H1 (cell line): ENCODE measurements around the gene TLR2. TPM values are rescaled to one million over a fixed set of nuclear protein-coding genes. Genes with fewer than 3 reads are reported as not detected.

Experiments
- CTCF ChIA-PET: fragments of 300-600 bp; sonication (Branson Sonifier 250); formaldehyde crosslinking; loops from one replicate; lab custom pipeline; 2021; ENCODE audit not compliant: partially characterized antibody; lab: Charles Lee
- POLR2A ChIA-PET: fragments of 300-600 bp; sonication (Branson Sonifier 250); formaldehyde crosslinking; loops from one replicate; lab custom pipeline; 2021; ENCODE audit warnings: inconsistent platforms; ENCODE audit not compliant: partially characterized antibody; lab: Charles Lee
- DNase-seq, 2 experiments: peaks; one replicate each; pipeline versions ENCODE4 v3.0.0 to v3.0.0-alpha.2; 2010 to 2022; ENCODE audit warnings: low spot score in 2 of 2, low read depth in 1 of 2, mixed read lengths in 1 of 2
- FAIRE-seq: peaks from 2 replicates; lab custom pipeline; 2011; peaks lifted over from hg19 to GRCh38; lab: Jason Lieb, UNC
- H2AFZ ChIP-seq: 2 replicates; pipeline ENCODE4 v1.8.1; 2012; ENCODE audit warnings: low read length, inconsistent platforms
- H2AK5ac ChIP-seq: 2 replicates; pipeline ENCODE4 v1.6.1; 2013; ENCODE audit warnings: low read depth, low read length
- H2BK120ac ChIP-seq: replicated peaks from 2 replicates; pipeline ENCODE3; 2013; ENCODE audit warnings: low read depth, low read length, inconsistent platforms
- H2BK12ac ChIP-seq: 2 replicates; pipeline ENCODE4 v1.6.1; 2013; ENCODE audit warnings: low read depth, low read length
- H2BK15ac ChIP-seq: 2 replicates; pipeline ENCODE4 v1.6.1; 2013; ENCODE audit warnings: low read length
- H2BK20ac ChIP-seq: 2 replicates; pipeline ENCODE4 v1.6.1; 2013; ENCODE audit warnings: low read length
- H2BK5ac ChIP-seq: 2 replicates; pipeline ENCODE4 v1.6.1; 2013; ENCODE audit warnings: low read depth, low read length
- H3K14ac ChIP-seq: 2 replicates; pipeline ENCODE4 v1.6.1; 2013; ENCODE audit warnings: inconsistent platforms; ENCODE audit not compliant: insufficient read length
- H3K18ac ChIP-seq: 2 replicates; pipeline ENCODE4 v1.6.1; 2013; ENCODE audit warnings: low read length; ENCODE audit errors: extremely low read depth
- H3K23ac ChIP-seq: 2 replicates; pipeline ENCODE4 v1.6.1; 2013; ENCODE audit warnings: inconsistent platforms; ENCODE audit not compliant: insufficient read length
- H3K23me2 ChIP-seq: 2 replicates; pipeline ENCODE4 v1.6.1; 2013; ENCODE audit warnings: low read depth, low read length
- H3K27ac ChIP-seq: 2 replicates; pipeline ENCODE4 v1.6.1; 2011; ENCODE audit warnings: low read depth, low read length, inconsistent platforms
- H3K27me3 ChIP-seq, 4 experiments: replicated peaks in 1 of 4; 1 replicate in 1 of 4; 2 replicates in 3 of 4; pipeline versions ENCODE4 v1.6.1 to v1.8.1; 2011 to 2013; ENCODE audit warnings: low read length in 3 of 4, mild to moderate bottlenecking in 3 of 4, inconsistent platforms in 2 of 4, mixed read lengths in 2 of 4, moderate library complexity in 1 of 4; ENCODE audit not compliant: control insufficient read depth in 3 of 4, insufficient read depth in 3 of 4; ENCODE audit errors: extremely low read depth in 1 of 4
- H3K36me3 ChIP-seq, 4 experiments: 2 replicates each; pipeline versions ENCODE4 v1.6.1 to v1.8.1; 2011 to 2013; ENCODE audit warnings: mild to moderate bottlenecking in 4 of 4, low read length in 3 of 4, moderate library complexity in 2 of 4, control low read depth in 1 of 4, inconsistent platforms in 1 of 4; ENCODE audit not compliant: insufficient read depth in 4 of 4, control insufficient read depth in 2 of 4
- H3K4ac ChIP-seq: replicated peaks from 2 replicates; pipeline ENCODE3; 2013; ENCODE audit warnings: low read length, low read depth, mixed read lengths, inconsistent platforms; ENCODE audit not compliant: insufficient read length
- H3K4me1 ChIP-seq, 4 experiments: replicated peaks in 1 of 4; 1 replicate in 1 of 4; 2 replicates in 3 of 4; pipeline versions ENCODE4 v1.6.1 to v1.8.1; 2011 to 2013; ENCODE audit warnings: low read length in 3 of 4, inconsistent platforms in 2 of 4, mixed read lengths in 1 of 4; ENCODE audit not compliant: insufficient read depth in 4 of 4, control insufficient read depth in 3 of 4
- H3K4me2 ChIP-seq, 2 experiments: 2 replicates each; pipeline versions ENCODE4 v1.6.1 to v1.8.1; 2011 to 2013; ENCODE audit warnings: low read depth in 2 of 2, low read length in 2 of 2, control low read depth in 1 of 2, inconsistent platforms in 1 of 2, mild to moderate bottlenecking in 1 of 2; ENCODE audit not compliant: insufficient read depth in 1 of 2
- H3K4me3 ChIP-seq, 4 experiments: fragments of 200-600, 300-600 bp in 1 of 4; sonication (generic), shearing (Covaris generic), sonication (Bioruptor Twin) in 1 of 4; 2 replicates each; pipeline versions ENCODE4 v1.5.1 to v1.8.1; 2011 to 2016; ENCODE audit warnings: low read length in 4 of 4, low read depth in 3 of 4, control low read depth in 2 of 4, inconsistent platforms in 2 of 4, mild to moderate bottlenecking in 2 of 4, mixed read lengths in 1 of 4, moderate library complexity in 1 of 4; ENCODE audit not compliant: insufficient read depth in 2 of 4; ENCODE audit errors: extremely low read depth in 1 of 4
- H3K56ac ChIP-seq: replicated peaks from 2 replicates; pipeline ENCODE3; 2013; ENCODE audit warnings: low read depth, mild to moderate bottlenecking, mixed read lengths, low read length, inconsistent platforms; ENCODE audit not compliant: insufficient read length
- H3K79me1 ChIP-seq: 2 replicates; pipeline ENCODE4 v1.6.1; 2013; ENCODE audit warnings: low read depth, low read length, control low read depth
- H3K79me2 ChIP-seq, 2 experiments: 2 replicates each; pipeline versions ENCODE4 v1.6.1 to v1.8.1; 2012 to 2013; ENCODE audit warnings: low read length in 2 of 2, mild to moderate bottlenecking in 2 of 2, inconsistent platforms in 1 of 2; ENCODE audit not compliant: insufficient read depth in 2 of 2, control insufficient read depth in 1 of 2
- H3K9ac ChIP-seq, 4 experiments: replicated peaks in 1 of 4; 1 replicate in 1 of 4; 2 replicates in 3 of 4; pipeline versions ENCODE4 v1.6.1 to v1.8.1; 2011 to 2013; ENCODE audit warnings: low read depth in 3 of 4, low read length in 3 of 4, control low read depth in 2 of 4, mild to moderate bottlenecking in 2 of 4, moderate library complexity in 2 of 4, inconsistent platforms in 1 of 4; ENCODE audit errors: extremely low read depth in 1 of 4
- H3K9me3 ChIP-seq, 2 experiments: 2 replicates each; pipeline versions ENCODE4 v1.6.1 to v1.8.1; 2012 to 2013; ENCODE audit warnings: mild to moderate bottlenecking in 2 of 2, moderate library complexity in 2 of 2, control low read depth in 1 of 2, inconsistent platforms in 1 of 2, low read depth in 1 of 2, low read length in 1 of 2, mixed read lengths in 1 of 2; ENCODE audit not compliant: insufficient read depth in 2 of 2
- H4K20me1 ChIP-seq, 2 experiments: replicated peaks in 1 of 2; 2 replicates each; pipeline versions ENCODE3 to v1.8.1; 2011 to 2013; ENCODE audit warnings: inconsistent platforms in 2 of 2, low read length in 2 of 2, mild to moderate bottlenecking in 1 of 2; ENCODE audit not compliant: insufficient read depth in 2 of 2, control insufficient read depth in 1 of 2
- H4K5ac ChIP-seq: 2 replicates; pipeline ENCODE4 v1.6.1; 2013; ENCODE audit warnings: low read length, low read depth, mixed read lengths, inconsistent platforms; ENCODE audit not compliant: insufficient read length
- H4K8ac ChIP-seq: 2 replicates; pipeline ENCODE4 v1.8.0; 2013; ENCODE audit warnings: mild to moderate bottlenecking, moderate library complexity, low read length, inconsistent platforms; ENCODE audit not compliant: insufficient read depth; ENCODE audit errors: extremely low read depth
- H4K91ac ChIP-seq: replicated peaks from 2 replicates; pipeline ENCODE3; 2013; ENCODE audit warnings: low read length, mixed read lengths, inconsistent platforms; ENCODE audit not compliant: insufficient read length
- EGR1 ChIP-seq: IDR thresholded peaks from 2 replicates; pipeline ENCODE4 v1.6.1; 2011; ENCODE audit warnings: low read depth, low read length, borderline replicate concordance
- MAFK ChIP-seq: IDR thresholded peaks from 2 replicates; pipeline ENCODE4 v1.6.1; 2012; ENCODE audit warnings: low read depth, mild to moderate bottlenecking, improper control_type of control experiment, low read length
- WGBS, 2 experiments: shearing (Covaris generic) in 1 of 2; methylation state at CpG; one replicate each; pipeline versions ENCODE4 v1.1.6 to v1.1.7; 2013 to 2015; ENCODE audit warnings: low lambda C conversion rate in 2 of 2, mixed read lengths in 2 of 2, inconsistent platforms in 1 of 2, low coverage in 1 of 2, missing lambda C conversion rate in 1 of 2; ENCODE audit not compliant: insufficient replicate concordance in 2 of 2, insufficient coverage in 1 of 2, insufficient read length in 1 of 2; ENCODE audit errors: extremely low coverage in 1 of 2, missing lambda C conversion rate in 1 of 2; 5-methylcytosine and 5-hydroxymethylcytosine counted together
- polyA plus RNA-seq, 7 experiments: library from polyadenylated mRNA; depleted of rRNA in 3 of 7; stranded (reverse) in 5 of 7; unstranded in 2 of 7; fragments of >200 nt in 5 of 7; fragments of 200-250 nt in 2 of 7; gene quantifications; 1 replicate in 5 of 7; 2 replicates in 1 of 7; 4 replicates in 1 of 7; pipeline versions ENCODE4 v1.2.1 to v1.2.3, GENCODE V29; 2011 to 2013; ENCODE audit warnings: missing spikeins in 2 of 7, mixed read lengths in 2 of 7
- total RNA-seq: library from RNA; stranded (reverse); fragmentation: NEBNext Ultra II Directional; extraction: Animal tissue kit (Norgen Biotek cat#: 25700); gene quantifications from 2 replicates; pipeline ENCODE4 v1.2.1, GENCODE V29; 2021

TLR2 gene
- total and polyA plus RNA-seq, 2 of the 8 experiments (the other 6 are each of a cell fraction or from before 2014, with no cell fraction given) = 1.3 TPM

DNA sequence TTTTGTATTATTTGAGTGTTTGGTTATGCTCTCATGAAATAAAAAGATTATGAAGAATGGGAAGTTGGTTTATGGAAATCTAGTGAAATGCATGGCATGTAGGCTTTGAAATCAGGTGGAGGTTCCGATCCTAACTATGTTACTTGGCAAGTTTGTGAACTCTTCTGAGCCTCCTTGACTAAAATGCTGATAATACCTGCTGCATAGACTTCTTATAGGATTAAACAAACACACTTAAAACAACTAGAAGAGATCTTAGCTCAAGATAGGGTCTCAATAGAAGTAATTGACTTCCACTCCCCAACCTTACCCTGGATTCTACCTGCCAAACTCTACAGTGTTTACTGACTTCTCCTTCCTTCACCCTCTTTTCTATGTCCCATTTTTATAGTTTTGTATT lies 22.2 kb upstream of the TLR2 start:
- FAIRE-seq = no peak

More for the DNA sequence above, 22.2 kb upstream of the TLR2 start:
- Histone ChIP-seq H4K5ac (no peak overlapping the region), H3K14ac (no peak overlapping the region), H3K56ac (no peak overlapping the region), H3K4ac (no peak overlapping the region), H3K4me3 (no peak overlapping the region), H3K23me2 (peaks cover 10% of the 10 kb centered on the region; the same call in 1 of the 2 replicates), H3K79me1 (no peaks in the 10 kb centered on the region), H4K20me1 (peaks cover 0 to 6% of the 10 kb centered on the region in 2 experiments), H2BK12ac (no peak overlapping the region), H3K9ac (no peak overlapping the region), H3K23ac (no peak overlapping the region), H2BK20ac (no peak overlapping the region), H2AK5ac (no peak overlapping the region), H3K36me3 (no peaks in the 10 kb centered on the region), H4K91ac (no peak overlapping the region), H3K9me3 (peaks cover 3 to 9% of the 10 kb centered on the region in 2 experiments; a peak in 2 of 4 replicates), H2BK5ac (no peak overlapping the region), H3K27ac (no peak overlapping the region), H3K79me2 (no peaks in the 10 kb centered on the region), H4K8ac (no peak overlapping the region), H2BK15ac (no peak overlapping the region), H3K27me3 (no peaks in the 10 kb centered on the region), H2AFZ (no peak overlapping the region), H3K4me2 (no peak overlapping the region), H2BK120ac (no peak overlapping the region), H3K4me1 (no peaks in the 10 kb centered on the region), H3K18ac (no peak overlapping the region)
- WGBS, 2 experiments = 89% methylated on average over 1 of the region's 1 CpG; no CpG with 5 or more reads in 1 of the 2 experiments
- DNase-seq = no peak
- CTCF ChIA-PET = no interaction called here
- POLR2A ChIA-PET = no interaction called here
- TF ChIP-seq EGR1 (no peak), MAFK (no peak)
